Activated CD4-positive, alpha-beta T cell treated with anti-CD3 and anti-CD28 coated beads, Interleukin-2, amount 10 ng/mL, durations not matched to agents 24 days and 14 days (primary cell): Measurements from ENCODE around the gene SORCS1. TPM values are rescaled to one million over a fixed set of nuclear protein-coding genes. Genes with fewer than 3 reads are reported as not detected.

Experiments used
- DNase-seq: peaks from one replicate; pipeline ENCODE4 v3.0.0; 2022
- H3K27ac Mint-ChIP-seq: one replicate; pipeline ENCODE4 v1.8.0; 2022; ENCODE audit warnings: mild to moderate bottlenecking, mixed read lengths
- H3K27me3 Mint-ChIP-seq: one replicate; pipeline ENCODE4 v1.8.0; 2022; ENCODE audit warnings: mixed read lengths
- H3K36me3 Mint-ChIP-seq: one replicate; pipeline ENCODE4 v1.8.0; 2022; ENCODE audit warnings: low read depth, mild to moderate bottlenecking, mixed read lengths
- H3K4me1 Mint-ChIP-seq: one replicate; pipeline ENCODE4 v1.8.0; 2021; ENCODE audit warnings: mixed read lengths
- H3K4me3 Mint-ChIP-seq: one replicate; pipeline ENCODE4 v1.8.0; 2022; ENCODE audit warnings: mild to moderate bottlenecking, moderate library complexity, mixed read lengths
- H3K9me3 Mint-ChIP-seq: one replicate; pipeline ENCODE4 v1.8.0; 2021; ENCODE audit warnings: mixed read lengths
- intact Hi-C: fragments of 100-400 bp; cut with micrococcal nuclease; formaldehyde crosslinking; loops from one replicate; pipeline ENCODE4 v1.15.1; 2023
- total RNA-seq: library from RNA; stranded (reverse); gene quantifications from 2 replicates; pipeline ENCODE4 v1.2.3, GENCODE V29; 2022

Gene SORCS1
- total RNA-seq, 1 donor from 2014 or later: not detected

DNA sequence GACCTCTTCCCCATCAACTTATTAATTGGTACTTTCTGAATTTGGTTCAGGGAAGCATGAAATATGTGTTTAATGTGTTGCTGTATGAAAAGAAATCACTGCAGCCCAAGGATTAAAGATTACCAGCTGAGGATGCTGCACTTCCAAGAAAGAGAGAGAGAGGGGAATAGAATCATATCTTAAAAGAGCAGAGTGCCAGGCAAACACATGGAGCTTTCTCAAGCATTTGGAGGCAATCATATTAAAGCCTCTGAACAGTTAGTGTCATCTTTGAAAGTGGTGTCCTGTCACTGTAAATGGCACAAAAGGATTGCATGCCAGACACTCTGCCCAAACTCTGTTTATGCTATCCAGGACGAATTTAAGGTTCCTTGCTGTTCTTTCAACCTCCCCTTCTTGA lies 386.7 kb downstream of the SORCS1 start:
- intact Hi-C loops: no loop called here
- no peak for DNase-seq
- H3K4me1 Mint-ChIP-seq: no peaks in the 10 kb centered on the region
- no peak overlapping the region for H3K27ac Mint-ChIP-seq
- no peaks in the 10 kb centered on the region for H3K27me3 Mint-ChIP-seq
- H3K4me3 Mint-ChIP-seq: no peak overlapping the region
- no peaks in the 10 kb centered on the region for H3K9me3 Mint-ChIP-seq
- H3K36me3 Mint-ChIP-seq: no peaks in the 10 kb centered on the region

GRCh38 chr10:106775127-106775526 lies 389.4 kb downstream of the SORCS1 start:
- no peaks in the 10 kb centered on the region for H3K9me3 Mint-ChIP-seq
- no peaks in the 10 kb centered on the region for H3K4me1 Mint-ChIP-seq
- DNase-seq: no peak
- intact Hi-C loops: no loop called here
- H3K27ac Mint-ChIP-seq: no peak overlapping the region
- H3K4me3 Mint-ChIP-seq: no peak overlapping the region
- no peaks in the 10 kb centered on the region for H3K27me3 Mint-ChIP-seq
- H3K36me3 Mint-ChIP-seq: no peaks in the 10 kb centered on the region

GRCh38 chr10:106772957-106773356 lies 391.5 kb downstream of the SORCS1 start:
- H3K36me3 Mint-ChIP-seq: no peaks in the 10 kb centered on the region
- no peaks in the 10 kb centered on the region for H3K27me3 Mint-ChIP-seq
- no peak overlapping the region for H3K27ac Mint-ChIP-seq
- no peak for DNase-seq
- intact Hi-C loops: no loop called here
- H3K4me1 Mint-ChIP-seq: no peaks in the 10 kb centered on the region
- no peak overlapping the region for H3K4me3 Mint-ChIP-seq
- H3K9me3 Mint-ChIP-seq: no peaks in the 10 kb centered on the region

GRCh38 chr10:106771154-106771553 lies 393.4 kb downstream of the SORCS1 start:
- intact Hi-C loops: no loop called here
- Mint-ChIP-seq H3K27ac (no peak overlapping the region), H3K4me1 (no peaks in the 10 kb centered on the region), H3K4me3 (no peak overlapping the region), H3K27me3 (no peaks in the 10 kb centered on the region), H3K9me3 (no peaks in the 10 kb centered on the region), H3K36me3 (no peaks in the 10 kb centered on the region)
- DNase-seq: no peak

- no peak for DNase-seq
- Mint-ChIP-seq H3K4me1 (no peaks in the 10 kb centered on the region), H3K4me3 (no peak overlapping the region), H3K9me3 (no peaks in the 10 kb centered on the region), H3K27ac (no peak overlapping the region), H3K36me3 (no peaks in the 10 kb centered on the region), H3K27me3 (no peaks in the 10 kb centered on the region)
- intact Hi-C loops: no loop called here
Observed at GRCh38 chr10:106768204-106768603, 396.3 kb downstream of the SORCS1 start.

- Mint-ChIP-seq H3K9me3 (no peaks in the 10 kb centered on the region), H3K4me3 (no peak overlapping the region), H3K27ac (no peak overlapping the region), H3K36me3 (no peaks in the 10 kb centered on the region), H3K27me3 (no peaks in the 10 kb centered on the region), H3K4me1 (no peaks in the 10 kb centered on the region)
- intact Hi-C loops: no loop called here
- no peak for DNase-seq
Observed at GRCh38 chr10:106765928-106766327, 398.6 kb downstream of the SORCS1 start.

- intact Hi-C loops: no loop called here
- no peak for DNase-seq
- Mint-ChIP-seq H3K36me3 (no peaks in the 10 kb centered on the region), H3K27ac (no peak overlapping the region), H3K4me1 (no peaks in the 10 kb centered on the region), H3K9me3 (no peaks in the 10 kb centered on the region), H3K4me3 (no peak overlapping the region), H3K27me3 (no peaks in the 10 kb centered on the region)
Observed at GRCh38 chr10:106765241-106765754, 399.2 kb downstream of the SORCS1 start.

GRCh38 chr10:106764360-106764759 lies 400.1 kb downstream of the SORCS1 start:
- H3K4me3 Mint-ChIP-seq: no peak overlapping the region
- H3K27ac Mint-ChIP-seq: no peak overlapping the region
- no peaks in the 10 kb centered on the region for H3K9me3 Mint-ChIP-seq
- H3K4me1 Mint-ChIP-seq: no peaks in the 10 kb centered on the region
- H3K36me3 Mint-ChIP-seq: no peaks in the 10 kb centered on the region
- intact Hi-C loops: no loop called here
- H3K27me3 Mint-ChIP-seq: no peaks in the 10 kb centered on the region
- DNase-seq: no peak

- Mint-ChIP-seq H3K4me1 (no peaks in the 10 kb centered on the region), H3K4me3 (no peak overlapping the region), H3K9me3 (no peaks in the 10 kb centered on the region), H3K27ac (no peak overlapping the region), H3K27me3 (no peaks in the 10 kb centered on the region), H3K36me3 (no peaks in the 10 kb centered on the region)
- no peak for DNase-seq
- intact Hi-C loops: no loop called here
Observed at GRCh38 chr10:106761906-106762305, 402.6 kb downstream of the SORCS1 start.

DNA sequence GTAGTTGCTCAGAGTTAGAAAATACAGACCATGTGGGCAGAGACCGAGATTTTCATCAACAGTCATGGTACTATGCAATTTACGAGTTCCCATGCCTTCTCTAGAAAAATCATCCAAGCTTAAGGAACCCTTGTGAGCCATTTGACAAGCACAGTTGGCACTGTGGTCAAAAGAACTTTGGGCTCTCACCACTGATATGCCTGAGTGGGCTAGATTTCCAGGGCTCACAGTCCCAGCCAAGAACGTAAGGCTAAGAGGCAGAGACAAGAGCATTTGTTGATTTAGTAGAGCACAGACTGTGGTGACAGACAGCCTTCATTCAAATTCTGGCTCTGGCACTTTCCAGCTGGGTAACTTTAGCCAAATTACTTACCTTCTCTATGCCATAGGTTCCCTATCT lies 407.0 kb downstream of the SORCS1 start:
- Mint-ChIP-seq H3K9me3 (no peaks in the 10 kb centered on the region), H3K27me3 (no peaks in the 10 kb centered on the region), H3K27ac (no peak overlapping the region), H3K4me3 (no peak overlapping the region), H3K36me3 (no peaks in the 10 kb centered on the region), H3K4me1 (no peaks in the 10 kb centered on the region)
- DNase-seq: no peak
- intact Hi-C loops: no loop called here

- Mint-ChIP-seq H3K27ac (no peak overlapping the region), H3K9me3 (no peaks in the 10 kb centered on the region), H3K4me1 (no peaks in the 10 kb centered on the region), H3K4me3 (no peak overlapping the region), H3K27me3 (no peaks in the 10 kb centered on the region), H3K36me3 (no peaks in the 10 kb centered on the region)
- no peak for DNase-seq
- intact Hi-C loops: no loop called here
Observed at GRCh38 chr10:106751091-106751490, 413.4 kb downstream of the SORCS1 start.

- intact Hi-C loops: no loop called here
- Mint-ChIP-seq H3K4me1 (no peaks in the 10 kb centered on the region), H3K27me3 (no peaks in the 10 kb centered on the region), H3K4me3 (no peak overlapping the region), H3K36me3 (no peaks in the 10 kb centered on the region), H3K27ac (no peak overlapping the region), H3K9me3 (no peaks in the 10 kb centered on the region)
- DNase-seq: no peak
Observed at GRCh38 chr10:106746868-106747267, 417.6 kb downstream of the SORCS1 start.

- DNase-seq: no peak
- Mint-ChIP-seq H3K4me3 (no peak overlapping the region), H3K27me3 (no peaks in the 10 kb centered on the region), H3K27ac (no peak overlapping the region), H3K4me1 (no peaks in the 10 kb centered on the region), H3K9me3 (no peaks in the 10 kb centered on the region), H3K36me3 (no peaks in the 10 kb centered on the region)
- intact Hi-C loops: no loop called here
Observed at GRCh38 chr10:106741006-106741530, 423.4 kb downstream of the SORCS1 start.

DNA sequence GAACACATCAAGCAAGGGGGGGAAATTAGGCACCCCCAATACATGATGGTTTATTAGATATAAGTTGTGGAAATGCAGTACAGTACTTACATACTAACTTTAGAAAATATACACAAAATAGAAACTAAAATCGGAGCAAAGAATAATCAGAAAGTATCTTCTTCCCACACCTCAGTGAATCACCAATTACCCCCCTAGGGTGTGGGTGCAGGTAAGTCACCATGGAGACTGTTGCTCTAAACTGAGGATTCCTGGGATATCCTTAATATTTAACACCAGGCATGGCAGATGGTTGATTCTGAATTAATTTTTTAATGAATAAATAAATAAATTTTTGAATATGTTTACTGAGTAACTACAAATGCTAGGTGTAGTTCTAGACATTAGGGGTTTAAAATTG lies 424.4 kb downstream of the SORCS1 start:
- no peaks in the 10 kb centered on the region for H3K36me3 Mint-ChIP-seq
- DNase-seq: no peak
- no peaks in the 10 kb centered on the region for H3K9me3 Mint-ChIP-seq
- H3K4me1 Mint-ChIP-seq: no peaks in the 10 kb centered on the region
- no peak overlapping the region for H3K4me3 Mint-ChIP-seq
- H3K27ac Mint-ChIP-seq: no peak overlapping the region
- intact Hi-C loops: no loop called here
- no peaks in the 10 kb centered on the region for H3K27me3 Mint-ChIP-seq

- no peaks in the 10 kb centered on the region for H3K4me1 Mint-ChIP-seq
- DNase-seq: no peak
- H3K36me3 Mint-ChIP-seq: no peaks in the 10 kb centered on the region
- no peaks in the 10 kb centered on the region for H3K9me3 Mint-ChIP-seq
- no peak overlapping the region for H3K4me3 Mint-ChIP-seq
- intact Hi-C loops: no loop called here
- H3K27me3 Mint-ChIP-seq: no peaks in the 10 kb centered on the region
- no peak overlapping the region for H3K27ac Mint-ChIP-seq
Observed at GRCh38 chr10:106734220-106734619, 430.3 kb downstream of the SORCS1 start.
